ENCODE results near the gene NIPBL.
"Not testable (repeated sequence)": the region's sequence is repeated elsewhere in the genome, so short reads cannot be mapped to it uniquely, and the experiment has no call there.

Gene NIPBL

GRCh38 chr5:36876299-36876964, at the start of gene NIPBL:
Gene NIPBL (plus strand): TSS chr5:36876769. CDS start chr5:36953697, 76,928 bp downstream.
- DNase-seq: peak; percentile 96

- DNase-seq: peak; percentile 8
Measured at GRCh38 chr5:36832274-36832673, 44.3 kb upstream of the NIPBL start.

GRCh38 chr5:36836831-36837230, 39.7 kb upstream of the NIPBL start:
- DNase-seq: no peak

GRCh38 chr5:36839489-36840476, 36.8 kb upstream of the NIPBL start:
- no peak for DNase-seq

- DNase-seq: no peak
Measured at GRCh38 chr5:36841677-36842076, 34.9 kb upstream of the NIPBL start.

- DNase-seq: no peak
Measured at GRCh38 chr5:36842087-36842486, 34.5 kb upstream of the NIPBL start.

- no peak for DNase-seq
Measured at GRCh38 chr5:36844305-36844704, 32.3 kb upstream of the NIPBL start.

GRCh38 chr5:36848545-36848944, 28.0 kb upstream of the NIPBL start:
- not testable (repeated sequence) for DNase-seq

GRCh38 chr5:36852903-36853302, 23.7 kb upstream of the NIPBL start:
- DNase-seq: not testable (repeated sequence)

- no peak for DNase-seq
Measured at GRCh38 chr5:36854402-36855140, 22.0 kb upstream of the NIPBL start.

- DNase-seq: no peak
Measured at GRCh38 chr5:36855141-36855495, 21.5 kb upstream of the NIPBL start.

GRCh38 chr5:36861871-36862270, 14.7 kb upstream of the NIPBL start:
- peak; percentile 29 for DNase-seq

GRCh38 chr5:36870399-36871040, 6.0 kb upstream of the NIPBL start:
- DNase-seq: peak; percentile 87

GRCh38 chr5:36874465-36874864, 2.1 kb upstream of the NIPBL start:
- DNase-seq: peak; percentile 13

GRCh38 chr5:36875051-36875789, 1.3 kb upstream of the NIPBL start:
- peak; percentile 62 for DNase-seq

GRCh38 chr5:36875790-36876298, 725 bp upstream of the NIPBL start:
- DNase-seq: peak; percentile 91

- DNase-seq: peak; percentile 79
Measured at GRCh38 chr5:36876965-36877666, 547 bp downstream of the NIPBL start.

- peak; percentile 54 for DNase-seq
Measured at GRCh38 chr5:36877667-36878391, 1.3 kb downstream of the NIPBL start.

- DNase-seq: peak; percentile 14
Measured at GRCh38 chr5:36878392-36879082, 2.0 kb downstream of the NIPBL start.
